Dedifferentiated amniotic fluid mesenchymal stem cell (primary cell): ENCODE data around the gene VAV3.

Experiments used
- DNase-seq: peaks from one replicate; pipeline ENCODE4 v3.0.0-alpha.2; 2016; ENCODE audit errors: extremely low spot score

Gene VAV3

GRCh38 chr1:107794571-107794970 is 170.4 kb downstream of the VAV3 start:
- DNase-seq, result no peak

DNA sequence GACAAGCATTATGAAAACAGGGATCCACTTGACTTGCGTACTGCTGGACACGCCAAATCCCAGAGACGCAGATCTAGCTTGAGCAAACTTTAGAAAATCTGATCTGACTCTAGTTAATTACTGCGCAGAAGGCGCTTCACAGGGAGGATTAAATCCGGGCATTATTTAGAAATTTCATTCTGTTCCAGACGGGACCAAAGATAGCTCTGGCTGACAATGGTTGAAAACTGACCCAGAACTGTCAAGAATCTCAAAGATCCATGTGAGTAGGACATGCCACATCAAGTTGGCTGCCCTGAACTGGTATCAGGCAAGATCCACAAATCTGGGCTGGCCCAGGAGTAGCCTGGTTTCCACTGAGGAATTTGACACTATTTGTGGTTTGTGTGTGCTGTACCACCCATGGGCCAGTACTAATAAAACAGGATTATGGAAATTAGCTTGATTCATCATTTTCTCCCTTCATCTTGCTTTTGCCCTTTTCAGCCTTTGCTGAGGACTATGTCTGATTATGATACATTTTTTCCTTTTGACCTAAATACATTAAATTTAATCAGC is 171.0 kb downstream of the VAV3 start:
- DNase-seq, result no peak

- DNase-seq, result no peak
Measured at GRCh38 chr1:107791348-107791747, 173.6 kb downstream of the VAV3 start.

- no peak for DNase-seq
Measured at GRCh38 chr1:107789817-107790524, 175.0 kb downstream of the VAV3 start.

GRCh38 chr1:107788206-107789202 is 176.5 kb downstream of the VAV3 start:
- no peak for DNase-seq

DNA sequence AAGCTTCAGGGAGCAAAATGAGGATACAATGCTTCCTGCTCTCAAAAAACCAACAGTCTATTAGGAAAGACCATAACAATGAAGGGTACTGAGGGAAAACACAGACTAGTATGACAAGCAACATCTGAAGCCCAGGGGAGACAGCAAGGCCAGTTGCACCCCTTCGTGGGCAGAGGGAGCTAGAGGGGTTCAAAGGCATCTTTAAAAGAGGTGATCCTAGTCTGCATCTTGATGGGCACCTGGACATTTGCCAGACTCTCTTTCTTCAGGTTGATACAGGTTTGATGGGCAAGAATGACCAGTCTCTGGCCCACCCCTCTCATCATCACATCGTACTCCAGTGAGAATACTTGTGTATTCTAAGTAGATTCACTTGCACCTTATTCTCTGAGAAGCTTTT is 177.7 kb downstream of the VAV3 start:
- no peak for DNase-seq

DNA sequence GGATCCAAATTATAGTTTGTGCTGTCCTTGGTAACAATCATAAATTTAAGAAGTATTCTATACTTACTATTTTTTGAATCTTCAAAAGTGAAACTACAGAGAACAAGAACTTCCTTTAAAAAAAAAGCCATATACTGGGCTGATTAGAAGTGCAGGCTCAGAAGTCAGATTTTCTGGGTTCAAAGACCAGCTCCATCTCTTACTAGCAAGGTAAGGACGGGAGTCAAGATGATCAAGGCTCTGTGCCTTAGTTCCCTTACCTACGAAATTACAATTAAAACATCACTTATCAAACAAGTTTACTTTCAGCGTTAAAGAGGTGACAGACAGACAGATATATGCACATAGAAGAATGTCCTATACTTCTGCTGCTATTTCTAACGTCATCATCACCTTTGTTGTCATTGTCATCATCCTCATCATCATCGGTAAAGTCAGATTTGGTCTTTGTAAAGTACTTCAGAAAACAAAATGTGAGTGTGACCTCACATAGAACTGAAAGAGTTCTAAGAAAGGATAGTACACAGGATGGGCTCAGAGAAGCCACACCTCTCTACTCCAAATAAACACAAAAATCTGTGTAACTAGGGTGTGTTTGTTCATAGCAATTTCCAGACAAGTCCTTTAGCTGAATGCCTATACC is 178.7 kb downstream of the VAV3 start:
- no peak for DNase-seq

- no peak for DNase-seq
Measured at GRCh38 chr1:107785496-107786202, 179.3 kb downstream of the VAV3 start.

GRCh38 chr1:107782217-107782845 is 182.6 kb downstream of the VAV3 start:
- peak; percentile 67 for DNase-seq

DNA sequence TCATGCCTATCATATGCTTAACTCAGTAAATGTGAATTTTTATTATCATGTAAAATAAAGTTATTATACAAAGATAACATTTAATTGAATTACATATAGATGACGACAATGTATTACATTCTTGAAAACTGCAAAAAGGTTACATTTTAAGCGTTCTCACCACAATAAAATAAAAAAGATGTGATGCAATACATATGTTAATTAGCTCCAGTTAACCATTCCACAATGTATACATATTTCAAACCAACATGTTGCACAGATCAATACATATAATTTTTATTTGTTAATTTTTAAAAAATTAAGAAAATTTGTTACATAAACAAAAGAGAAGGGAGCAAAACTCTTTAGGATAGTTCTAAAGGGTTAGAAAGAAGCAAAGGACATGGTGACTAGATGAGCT is 183.7 kb downstream of the VAV3 start:
- no peak for DNase-seq

DNA sequence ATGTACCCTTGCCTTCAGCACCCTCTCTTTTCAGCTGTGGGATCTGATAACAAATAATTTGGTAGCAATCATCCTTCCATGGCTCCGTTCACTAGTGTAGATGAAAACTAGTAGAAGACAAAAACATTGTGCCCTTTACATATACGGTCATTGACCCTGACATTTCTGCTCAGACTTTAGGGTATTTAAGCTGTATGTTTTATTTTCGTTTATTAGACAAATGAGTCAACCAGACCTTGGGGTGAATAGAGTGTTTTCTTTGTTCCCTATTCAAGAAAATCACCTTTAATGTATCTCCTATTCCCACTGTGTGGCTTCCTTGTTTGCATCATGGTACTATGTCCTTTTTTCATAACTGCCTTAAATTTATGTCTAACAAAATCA is 187.3 kb downstream of the VAV3 start:
- no peak for DNase-seq

GRCh38 chr1:107776900-107777663 is 187.9 kb downstream of the VAV3 start:
- no peak for DNase-seq

- DNase-seq, result no peak
Measured at GRCh38 chr1:107771377-107771776, 193.6 kb downstream of the VAV3 start.

DNA sequence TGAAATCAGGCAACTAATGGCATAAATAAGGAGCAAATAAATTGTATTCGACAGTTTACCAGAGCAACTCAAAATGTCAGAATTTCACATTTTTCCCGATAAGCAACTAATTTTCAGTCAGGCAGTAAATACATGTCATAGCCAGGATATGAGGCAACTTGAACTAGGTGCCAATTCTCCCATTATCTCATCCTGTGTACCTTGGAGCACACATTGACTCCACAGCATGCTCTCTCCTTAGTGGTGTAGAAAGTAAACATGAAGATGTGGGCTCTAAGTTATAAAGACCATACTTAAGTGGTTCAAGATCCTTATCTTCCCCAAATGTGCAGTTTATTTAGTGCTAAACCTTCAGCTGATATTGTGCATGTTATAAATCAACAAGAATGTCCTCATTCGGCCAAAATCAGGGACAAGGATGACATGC is 197.8 kb downstream of the VAV3 start:
- no peak for DNase-seq

- DNase-seq, result no peak
Measured at GRCh38 chr1:107766533-107766932, 198.4 kb downstream of the VAV3 start.

DNA sequence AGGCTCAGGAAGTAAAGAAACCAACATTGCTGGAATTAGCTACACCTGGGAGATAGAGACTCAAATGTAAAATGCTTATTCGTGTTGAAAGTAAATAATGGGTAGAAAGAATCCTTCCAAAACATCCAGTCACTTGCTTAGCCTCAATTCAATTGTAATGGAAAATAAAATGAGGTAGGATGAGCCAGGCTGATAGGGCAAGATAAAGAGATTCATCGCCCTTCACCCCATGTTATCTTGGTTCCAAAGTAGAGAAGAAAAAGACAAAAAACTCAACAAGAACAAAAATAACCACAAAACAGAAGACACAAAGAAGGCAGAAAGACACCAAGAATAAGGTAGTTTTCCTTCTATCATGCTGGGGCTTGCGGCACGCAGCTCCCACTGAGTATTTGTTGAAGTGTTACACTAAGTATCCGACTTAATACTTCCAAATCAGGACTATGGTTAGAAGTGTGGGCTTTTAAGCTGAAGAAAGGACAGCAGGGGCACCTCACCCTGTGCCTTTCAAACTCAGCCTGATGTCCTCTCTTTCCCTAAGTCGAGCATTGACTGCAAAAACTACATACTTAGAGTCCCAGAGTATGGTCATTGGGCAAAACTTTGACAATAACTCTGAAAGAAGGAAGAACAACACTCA is 202.1 kb downstream of the VAV3 start:
- DNase-seq, result no peak

GRCh38 chr1:107760065-107760464 is 204.9 kb downstream of the VAV3 start:
- DNase-seq, result no peak

DNA sequence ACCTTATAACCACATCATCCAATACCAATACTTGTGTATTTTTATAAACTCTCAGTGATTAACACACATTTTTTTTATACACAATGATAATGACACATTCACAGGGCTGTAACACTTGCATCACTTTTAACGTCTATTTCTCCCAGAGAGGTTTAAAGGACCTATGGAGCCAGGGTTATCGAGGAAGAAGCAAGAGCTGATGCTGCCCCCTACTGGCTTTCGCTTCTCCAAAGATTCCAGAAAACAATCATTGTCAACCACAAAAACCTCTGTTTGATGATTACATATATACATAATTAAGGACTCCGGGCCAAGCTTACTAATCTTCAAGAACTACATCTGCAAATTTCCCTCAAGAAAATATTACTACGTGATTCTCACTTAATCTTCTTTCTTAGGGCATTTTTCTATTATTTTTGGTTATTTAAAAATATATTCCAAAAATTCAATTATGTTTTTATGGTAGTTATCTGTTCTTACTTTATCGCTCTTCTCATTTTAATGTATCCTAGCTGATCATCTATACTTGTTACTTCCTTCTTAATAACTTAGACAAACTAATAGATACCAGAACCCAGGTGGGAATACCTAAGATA is 214.5 kb downstream of the VAV3 start:
- DNase-seq, result peak; percentile 89

- DNase-seq, result peak; percentile 71
Measured at GRCh38 chr1:107748531-107748930, 216.4 kb downstream of the VAV3 start.
